ENCODE measurements around the gene BBS9.
"Not testable (repeated sequence)": the region's sequence is repeated elsewhere in the genome, so short reads cannot be mapped to it uniquely, and the experiment has no call there.

Gene BBS9

DNA sequence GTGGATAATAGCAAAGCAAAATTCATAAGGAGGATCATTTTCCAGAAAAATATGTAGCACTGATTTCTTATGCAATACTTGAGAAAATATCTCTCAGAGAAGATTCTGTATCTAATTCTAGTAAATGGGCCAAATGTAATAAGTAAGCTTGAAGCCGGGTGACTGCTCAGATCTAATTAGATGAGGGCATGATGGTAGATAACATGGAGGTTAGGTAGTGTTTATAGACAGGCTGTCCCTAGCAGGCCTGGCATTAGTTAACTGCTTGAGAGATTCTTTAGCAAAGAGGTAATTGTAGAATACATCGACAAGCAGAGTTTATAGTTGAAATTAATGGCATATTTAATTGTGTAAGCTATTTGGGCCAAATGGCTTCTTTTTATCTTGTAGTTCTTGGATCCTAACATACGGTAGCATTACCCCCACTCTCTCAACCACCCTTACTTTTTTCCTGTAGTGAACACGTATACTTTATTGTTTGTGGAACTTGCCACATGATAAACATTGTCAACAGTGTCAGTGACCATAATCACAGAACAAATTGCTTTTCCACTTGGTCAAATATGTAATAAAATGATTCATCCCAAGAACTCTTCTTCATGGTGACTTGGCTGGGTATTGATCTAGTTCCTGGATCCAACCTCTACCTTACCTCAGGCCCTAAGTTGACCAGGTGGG, 343.1 kb downstream of the BBS9 start:
- Histone ChIP-seq H3K4me2 (ENCODE audit: low read length) (peak overlapping the region; percentile 30; the same call in 1 of the 2 replicates), H3K79me2 (ENCODE audit: low read length) (no peaks in the 10 kb centered on the region), H3K36me3 (replicated peaks; ENCODE audit: low read depth, low read length) (no peaks in the 10 kb centered on the region), H3K27ac (ENCODE audit: low read length) (no peak overlapping the region), H3K4me3 (ENCODE audit: low read length) (no peak overlapping the region), H2AFZ (ENCODE audit: low read depth, low read length) (no peak overlapping the region), H3K9ac (ENCODE audit: low read length) (no peak overlapping the region), H3K27me3 (ENCODE audit: low read depth, low read length) (no peaks in the 10 kb centered on the region), H4K20me1 (ENCODE audit: insufficient read depth, low read length) (no peaks in the 10 kb centered on the region), H3K9me3 (ENCODE audit: insufficient read depth, low read length) (0 out of 2 replicates have a peak, but pooled peaks cover 4% of the 10 kb centered on the region), H3K4me1 (ENCODE audit: low read length) (peaks cover 20% of the 10 kb centered on the region)
- no peak for TF ChIP-seq EZH2phosphoT487 (IDR thresholded peaks at IDR 0.05; ENCODE audit: low read depth)
- TF ChIP-seq, protein P1, sequence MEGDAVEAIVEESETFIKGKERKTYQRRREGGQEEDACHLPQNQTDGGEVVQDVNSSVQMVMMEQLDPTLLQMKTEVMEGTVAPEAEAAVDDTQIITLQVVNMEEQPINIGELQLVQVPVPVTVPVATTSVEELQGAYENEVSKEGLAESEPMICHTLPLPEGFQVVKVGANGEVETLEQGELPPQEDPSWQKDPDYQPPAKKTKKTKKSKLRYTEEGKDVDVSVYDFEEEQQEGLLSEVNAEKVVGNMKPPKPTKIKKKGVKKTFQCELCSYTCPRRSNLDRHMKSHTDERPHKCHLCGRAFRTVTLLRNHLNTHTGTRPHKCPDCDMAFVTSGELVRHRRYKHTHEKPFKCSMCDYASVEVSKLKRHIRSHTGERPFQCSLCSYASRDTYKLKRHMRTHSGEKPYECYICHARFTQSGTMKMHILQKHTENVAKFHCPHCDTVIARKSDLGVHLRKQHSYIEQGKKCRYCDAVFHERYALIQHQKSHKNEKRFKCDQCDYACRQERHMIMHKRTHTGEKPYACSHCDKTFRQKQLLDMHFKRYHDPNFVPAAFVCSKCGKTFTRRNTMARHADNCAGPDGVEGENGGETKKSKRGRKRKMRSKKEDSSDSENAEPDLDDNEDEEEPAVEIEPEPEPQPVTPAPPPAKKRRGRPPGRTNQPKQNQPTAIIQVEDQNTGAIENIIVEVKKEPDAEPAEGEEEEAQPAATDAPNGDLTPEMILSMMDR (IDR thresholded peaks at IDR 0.05; ENCODE audit: low read depth, low read length): no peak

DNA sequence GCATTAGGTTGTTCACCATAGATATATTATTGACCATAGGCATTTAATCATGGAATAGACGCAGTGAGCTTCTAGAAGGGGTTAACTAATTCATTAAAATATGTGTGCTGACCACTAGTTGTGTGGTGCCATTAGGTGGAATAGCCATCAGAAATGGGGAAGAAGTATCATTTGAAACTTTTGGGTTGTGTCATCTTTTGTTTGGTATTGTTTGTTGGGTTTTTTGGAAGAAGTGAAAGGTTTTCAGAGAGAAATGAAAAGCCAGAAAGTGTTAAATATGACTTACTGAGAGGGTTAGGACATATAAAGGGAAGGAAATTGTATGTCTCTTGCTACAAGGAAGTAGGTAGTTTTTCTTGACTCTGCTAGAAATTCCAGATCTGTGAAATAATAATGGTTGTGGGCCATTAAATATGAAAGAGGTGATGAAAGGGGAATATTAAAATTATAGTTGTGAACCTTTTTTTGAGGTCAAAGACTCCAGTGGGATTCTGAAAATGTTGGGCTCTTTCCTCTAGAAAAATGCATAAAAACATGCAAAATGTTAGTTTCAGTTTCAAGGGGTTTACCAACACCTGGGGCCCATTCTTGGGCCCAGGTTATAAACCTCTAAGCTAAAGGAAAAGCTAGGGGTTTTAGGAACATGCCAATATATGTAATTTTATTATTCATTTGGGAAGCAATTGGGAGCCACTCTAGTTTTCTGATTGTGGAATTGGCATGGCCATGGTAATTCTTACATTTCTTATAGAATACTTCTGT, 348.5 kb downstream of the BBS9 start:
- H3K9ac ChIP-seq (ENCODE audit: low read length): no peak overlapping the region; the same call in 1 of the 2 replicates
- no peak overlapping the region for H2AFZ ChIP-seq (ENCODE audit: low read depth, low read length)
- H3K27me3 ChIP-seq (ENCODE audit: low read depth, low read length): no peaks in the 10 kb centered on the region
- no peaks in the 10 kb centered on the region for H4K20me1 ChIP-seq (ENCODE audit: insufficient read depth, low read length)
- H3K4me1 ChIP-seq (ENCODE audit: low read length): peaks cover 23% of the 10 kb centered on the region
- no peaks in the 10 kb centered on the region for H3K79me2 ChIP-seq (ENCODE audit: low read length)
- 0 out of 2 replicates have a peak overlapping the region, but pooled peaks have one; percentile 7 for H3K4me3 ChIP-seq (ENCODE audit: low read length)
- H3K27ac ChIP-seq (ENCODE audit: low read length): peak overlapping the region; percentile 81
- H3K36me3 ChIP-seq (replicated peaks; ENCODE audit: low read depth, low read length): peaks cover 9% of the 10 kb centered on the region
- H3K4me2 ChIP-seq (ENCODE audit: low read length): peak overlapping the region; percentile 33
- TF ChIP-seq, protein P1 (IDR thresholded peaks at IDR 0.05; ENCODE audit: low read depth, low read length): no peak
- TF ChIP-seq EZH2phosphoT487 (IDR thresholded peaks at IDR 0.05; ENCODE audit: low read depth): no peak
- H3K9me3 ChIP-seq (ENCODE audit: insufficient read depth, low read length): peaks cover 11% of the 10 kb centered on the region; the same call in 1 of the 2 replicates

DNA sequence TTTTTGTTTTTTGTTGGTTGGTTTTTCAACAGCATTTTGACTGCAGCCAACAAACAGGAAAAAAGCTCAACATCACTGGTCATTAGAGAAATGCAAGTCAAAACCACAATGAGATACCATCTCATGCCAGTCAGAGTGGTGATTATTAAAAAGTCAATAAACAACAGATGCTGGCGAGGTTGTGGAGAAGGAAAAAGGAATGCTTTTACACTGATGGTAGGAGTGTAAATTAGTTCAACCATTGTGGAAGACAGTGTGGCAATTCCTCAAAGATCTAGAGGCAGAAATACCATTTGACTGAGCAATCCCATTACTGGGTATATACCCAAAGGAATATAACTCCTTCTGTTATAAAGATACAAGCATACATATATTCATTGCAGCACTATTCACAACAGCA, 355.1 kb downstream of the BBS9 start:
- H3K9ac ChIP-seq (ENCODE audit: low read length); H3K36me3 ChIP-seq (replicated peaks; ENCODE audit: low read depth, low read length); H3K27ac ChIP-seq (ENCODE audit: low read length); H2AFZ ChIP-seq (ENCODE audit: low read depth, low read length); H4K20me1 ChIP-seq (ENCODE audit: insufficient read depth, low read length); H3K79me2 ChIP-seq (ENCODE audit: low read length); H3K4me3 ChIP-seq (ENCODE audit: low read length); H3K27me3 ChIP-seq (ENCODE audit: low read depth, low read length); H3K9me3 ChIP-seq (ENCODE audit: insufficient read depth, low read length); H3K4me2 ChIP-seq (ENCODE audit: low read length): not testable (repeated sequence)
- H3K4me1 ChIP-seq (ENCODE audit: low read length): peaks cover 36% of the 10 kb centered on the region

DNA sequence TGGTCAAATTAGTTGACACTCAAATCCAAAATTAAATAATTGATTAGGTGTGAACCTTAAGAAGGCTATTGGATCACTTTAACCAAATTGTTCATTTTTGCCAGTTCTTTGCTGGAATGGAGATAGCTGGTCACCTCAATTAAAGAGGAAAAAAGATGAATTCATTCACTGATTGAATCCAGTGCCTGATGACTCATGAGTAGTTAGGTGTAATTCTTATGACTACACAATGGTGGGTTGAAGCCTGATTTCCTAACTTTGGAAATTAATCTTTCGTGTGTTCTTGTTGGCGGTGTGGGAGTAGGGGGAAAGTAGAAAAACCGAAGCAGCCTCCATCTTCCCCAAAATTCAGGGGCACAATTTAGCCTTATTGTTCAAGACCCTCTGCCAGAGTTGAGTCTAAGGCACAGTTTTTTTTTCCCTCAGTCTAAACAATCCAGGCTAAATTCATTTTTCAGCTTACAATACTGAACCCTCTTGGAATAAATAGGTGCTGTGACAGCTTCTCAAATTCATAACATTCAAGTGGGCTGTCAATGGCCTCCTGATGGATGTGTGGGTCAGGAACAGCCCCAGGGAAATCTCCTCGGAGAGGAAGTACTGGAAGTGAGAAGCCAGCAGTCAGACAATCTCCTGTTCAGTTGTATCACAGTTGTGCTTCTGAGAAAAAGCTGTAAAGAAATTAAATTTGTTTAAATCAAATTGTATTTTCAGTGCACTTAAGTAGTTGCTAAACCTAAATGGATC, 356.6 kb downstream of the BBS9 start:
- no peaks in the 10 kb centered on the region for H3K27me3 ChIP-seq (ENCODE audit: low read depth, low read length)
- no peak overlapping the region for H3K4me2 ChIP-seq (ENCODE audit: low read length)
- H3K36me3 ChIP-seq (replicated peaks; ENCODE audit: low read depth, low read length): no peaks in the 10 kb centered on the region
- TF ChIP-seq, protein P1 (IDR thresholded peaks at IDR 0.05; ENCODE audit: low read depth, low read length): no peak
- no peak for TF ChIP-seq EZH2phosphoT487 (IDR thresholded peaks at IDR 0.05; ENCODE audit: low read depth)
- no peaks in the 10 kb centered on the region for H3K79me2 ChIP-seq (ENCODE audit: low read length)
- H3K27ac ChIP-seq (ENCODE audit: low read length): peak overlapping the region; percentile 77
- peaks cover 44% of the 10 kb centered on the region for H3K4me1 ChIP-seq (ENCODE audit: low read length)
- H3K9ac ChIP-seq (ENCODE audit: low read length): no peak overlapping the region
- no peaks in the 10 kb centered on the region for H4K20me1 ChIP-seq (ENCODE audit: insufficient read depth, low read length)
- no peak overlapping the region for H3K4me3 ChIP-seq (ENCODE audit: low read length)
- no peak overlapping the region for H2AFZ ChIP-seq (ENCODE audit: low read depth, low read length)
- no peaks in the 10 kb centered on the region for H3K9me3 ChIP-seq (ENCODE audit: insufficient read depth, low read length)

All from OCI-LY3 (cell line).